HG02623 (cell line): ENCODE results near the gene SCN3A.

Experiments used
- ATAC-seq: cut with Tn5 transposase; IDR thresholded peaks from one replicate; pipeline ENCODE4 v1.9.1; 2021; ENCODE audit warnings: moderate library complexity; ENCODE audit not compliant: unreplicated experiment

SCN3A gene

GRCh38 chr2:165058476-165059265, 145.2 kb downstream of the SCN3A start:
- no peak for ATAC-seq

GRCh38 chr2:165057931-165058330, 145.9 kb downstream of the SCN3A start:
- no peak for ATAC-seq

- no peak for ATAC-seq
Measured at GRCh38 chr2:165057308-165057707, 146.5 kb downstream of the SCN3A start.

GRCh38 chr2:165056564-165056963, 147.3 kb downstream of the SCN3A start:
- ATAC-seq: no peak

- no peak for ATAC-seq
Measured at GRCh38 chr2:165055082-165055851, 148.6 kb downstream of the SCN3A start.

GRCh38 chr2:165054652-165055051, 149.2 kb downstream of the SCN3A start:
- no peak for ATAC-seq

GRCh38 chr2:165044505-165045303, 159.1 kb downstream of the SCN3A start:
- ATAC-seq: no peak
